Activated CD4-positive, alpha-beta T cell treated with anti-CD3 and anti-CD28 coated beads for 1 hour (primary cell): Measurements from ENCODE around the gene MRPL20.
"Not testable (repeated sequence)": the region's sequence is repeated elsewhere in the genome, so short reads cannot be mapped to it uniquely, and the experiment has no call there.

Source experiments
- DNase-seq: peaks from one replicate; pipeline ENCODE4 v3.0.0-alpha.2; 2020

MRPL20 gene

DNA sequence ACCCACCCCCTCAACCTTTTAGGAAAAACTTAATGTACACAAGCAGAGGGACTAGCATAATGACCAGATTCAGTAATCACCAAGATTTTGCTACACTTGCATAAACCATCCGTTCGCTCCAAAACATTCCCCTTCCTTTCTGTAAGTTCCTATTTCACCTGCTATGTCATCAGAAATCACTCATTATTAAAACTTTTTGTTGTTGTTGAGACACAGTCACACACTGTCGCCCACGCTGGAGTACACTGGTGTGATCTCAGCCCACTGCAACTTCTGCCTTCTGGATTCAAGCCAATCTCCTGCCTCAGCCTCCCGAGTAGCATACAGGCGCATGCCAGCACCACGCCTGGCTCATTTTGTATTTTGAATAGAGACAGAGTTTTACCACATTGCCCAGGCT is 3.4 kb downstream of the MRPL20 start:
- DNase-seq: no peak

DNA sequence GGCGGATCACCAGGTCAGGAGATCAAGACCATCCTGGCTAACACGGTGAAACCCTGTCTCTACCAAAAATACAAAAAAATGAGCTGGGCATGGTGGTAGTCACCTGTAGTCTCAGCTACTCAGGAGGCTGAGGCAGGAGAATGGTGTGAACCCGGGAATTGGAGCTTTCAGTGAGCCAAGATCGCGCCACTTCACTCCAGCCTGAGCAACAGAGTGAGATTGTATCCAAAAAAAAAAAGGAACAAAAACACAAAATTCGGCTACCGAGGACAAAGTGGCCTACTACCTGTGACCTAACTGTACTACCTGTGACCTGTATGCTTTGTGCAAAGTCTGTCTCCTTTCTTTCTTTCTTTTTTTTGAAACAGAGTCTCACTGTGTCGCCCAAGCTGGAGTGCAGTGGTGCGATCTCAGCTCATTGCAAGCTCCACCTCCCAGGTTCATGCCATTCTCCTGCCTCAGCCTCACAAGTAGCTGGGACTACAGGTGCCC is 4.1 kb downstream of the MRPL20 start:
- DNase-seq: not testable (repeated sequence)

DNA sequence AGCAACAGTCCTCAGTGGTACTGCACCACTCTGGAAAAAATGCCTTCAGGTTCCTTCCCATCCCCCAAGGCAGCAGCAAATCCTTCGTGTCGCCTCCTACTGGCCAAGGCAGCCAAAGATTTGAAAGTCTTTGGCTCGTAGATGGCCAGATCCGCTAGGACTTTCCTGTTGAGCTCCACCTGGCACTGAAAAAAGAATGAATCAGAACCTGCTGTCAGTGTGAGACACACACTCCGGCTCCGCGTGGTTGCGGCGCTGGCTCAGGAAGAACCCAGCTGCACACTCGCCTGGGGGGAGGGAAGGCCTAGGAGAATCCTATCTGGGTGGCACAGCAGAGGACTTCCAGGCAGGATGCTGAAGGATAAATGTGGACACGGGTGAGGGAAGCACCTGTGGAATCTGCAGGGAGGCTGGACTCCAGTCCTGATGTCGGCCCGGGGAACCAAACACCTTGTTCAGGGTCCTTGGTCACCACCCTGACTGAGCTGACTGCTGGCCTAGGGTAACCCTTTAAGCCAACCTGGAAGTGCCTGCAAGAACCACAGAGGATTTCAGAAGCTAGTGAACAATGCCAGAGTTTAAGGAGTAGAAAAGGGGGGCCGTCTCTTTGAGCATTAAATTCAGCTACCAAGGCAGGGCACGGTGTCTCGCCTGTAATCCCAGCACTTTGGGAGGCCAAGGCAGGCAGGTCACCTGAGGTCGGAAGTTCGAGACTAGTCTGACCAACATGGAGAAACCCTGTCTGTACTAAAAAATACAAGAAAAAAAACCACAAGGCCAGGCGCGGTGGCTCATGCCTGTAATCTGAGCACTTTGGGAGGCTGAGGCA is 4.8 kb downstream of the MRPL20 start:
- DNase-seq: no peak

DNA sequence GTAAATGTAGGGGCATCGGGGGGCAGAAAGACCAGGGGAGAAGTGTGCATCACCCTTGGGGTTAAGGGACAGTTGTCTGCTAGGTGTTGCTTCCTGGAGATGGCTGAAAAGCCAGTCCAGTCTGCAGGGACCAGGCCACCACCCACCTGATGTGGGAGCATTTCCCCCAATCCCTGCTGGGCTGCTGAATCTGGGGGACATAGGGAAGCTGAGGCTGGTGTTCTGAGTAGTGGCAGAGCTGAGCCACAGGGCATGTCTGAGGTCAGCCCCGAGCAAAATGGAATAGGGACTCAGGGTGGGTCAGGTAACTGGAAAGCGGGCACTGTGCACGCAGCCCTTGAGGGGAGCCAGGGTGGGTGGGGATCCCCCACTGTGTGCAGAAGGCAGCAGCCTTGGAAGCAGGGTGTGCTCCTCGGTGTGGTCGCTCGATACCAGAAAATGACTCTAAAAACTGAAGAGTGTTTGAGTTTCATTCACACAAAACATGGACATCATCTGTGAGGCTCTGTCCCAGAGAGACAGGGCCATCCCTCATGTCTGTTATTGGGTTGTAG is 5.6 kb downstream of the MRPL20 start:
- DNase-seq: no peak

DNA sequence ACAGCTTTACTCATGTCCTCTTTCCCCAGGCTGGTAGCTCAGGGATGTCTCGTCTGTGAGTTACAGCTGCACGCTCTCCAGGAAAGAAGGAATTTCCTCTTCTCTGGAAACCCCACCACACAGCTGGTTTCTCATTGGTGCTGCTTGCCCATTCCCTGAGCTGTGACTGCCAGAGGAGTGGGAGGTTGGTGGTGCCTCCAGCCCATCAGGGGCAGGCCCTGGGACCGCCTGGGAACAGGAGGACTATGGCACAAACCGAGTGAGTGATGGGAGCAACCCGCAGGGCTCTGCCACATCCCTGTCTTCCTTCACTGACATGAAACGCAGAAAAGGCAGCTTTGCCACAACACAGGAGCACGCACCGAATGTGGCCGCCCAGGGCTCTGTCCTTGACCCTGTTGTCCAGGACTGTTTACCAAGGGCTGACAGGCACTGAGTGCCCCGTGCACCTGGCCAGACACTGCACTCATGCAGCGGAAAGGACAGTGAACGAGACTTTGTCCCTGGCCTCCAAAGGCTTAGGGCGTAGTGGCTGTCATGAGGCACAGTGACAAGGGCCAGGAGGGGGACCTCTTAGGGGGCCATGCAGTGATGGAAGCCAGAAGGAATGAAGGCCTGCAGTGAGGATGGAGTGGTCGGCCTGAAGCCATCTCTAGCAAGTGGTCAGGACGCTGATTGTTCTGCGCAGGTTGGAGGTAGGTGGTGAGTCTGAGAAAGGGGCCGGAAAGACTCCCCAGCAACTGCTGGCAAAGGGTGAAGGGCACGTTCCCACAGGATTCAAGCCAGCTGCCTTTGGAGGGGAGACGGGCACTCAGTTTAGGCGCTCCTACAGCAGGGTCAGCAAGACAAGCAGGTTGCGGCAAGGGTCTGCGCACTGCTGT is 6.3 kb downstream of the MRPL20 start:
- DNase-seq: no peak

DNA sequence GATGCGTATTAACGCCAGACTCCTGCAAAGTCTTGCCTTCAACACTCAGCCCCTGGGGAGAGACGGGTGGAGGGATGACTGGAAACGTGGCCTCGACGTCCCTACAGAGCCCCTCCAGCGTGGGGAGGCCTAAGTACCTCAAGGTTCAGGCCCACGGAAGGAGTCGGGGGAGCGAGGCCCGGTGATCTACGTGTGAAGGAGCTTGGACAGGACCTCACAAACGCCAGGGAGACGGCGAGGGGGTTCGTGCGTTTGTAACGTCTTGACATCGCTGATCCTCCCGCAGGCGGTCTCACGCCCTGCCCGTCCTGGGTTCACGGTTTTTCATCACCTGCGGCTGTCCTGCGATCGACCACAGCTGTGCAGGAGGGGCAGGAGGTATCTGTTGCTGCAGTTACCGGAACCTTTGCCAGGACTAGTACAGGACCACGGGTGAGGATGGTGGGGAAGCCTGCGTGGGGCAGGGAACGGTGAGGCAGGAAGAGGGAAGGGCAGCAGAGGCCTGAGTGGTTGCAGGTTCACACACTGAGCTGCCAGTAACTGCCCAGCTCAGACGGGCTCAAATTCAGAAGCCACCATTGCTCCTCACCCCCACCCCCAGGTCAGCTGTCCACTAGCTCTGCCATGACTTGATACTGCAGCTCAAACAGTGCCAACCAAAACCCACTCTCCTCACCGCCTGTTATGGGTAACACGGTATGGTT is 7.1 kb downstream of the MRPL20 start:
- no peak for DNase-seq

DNA sequence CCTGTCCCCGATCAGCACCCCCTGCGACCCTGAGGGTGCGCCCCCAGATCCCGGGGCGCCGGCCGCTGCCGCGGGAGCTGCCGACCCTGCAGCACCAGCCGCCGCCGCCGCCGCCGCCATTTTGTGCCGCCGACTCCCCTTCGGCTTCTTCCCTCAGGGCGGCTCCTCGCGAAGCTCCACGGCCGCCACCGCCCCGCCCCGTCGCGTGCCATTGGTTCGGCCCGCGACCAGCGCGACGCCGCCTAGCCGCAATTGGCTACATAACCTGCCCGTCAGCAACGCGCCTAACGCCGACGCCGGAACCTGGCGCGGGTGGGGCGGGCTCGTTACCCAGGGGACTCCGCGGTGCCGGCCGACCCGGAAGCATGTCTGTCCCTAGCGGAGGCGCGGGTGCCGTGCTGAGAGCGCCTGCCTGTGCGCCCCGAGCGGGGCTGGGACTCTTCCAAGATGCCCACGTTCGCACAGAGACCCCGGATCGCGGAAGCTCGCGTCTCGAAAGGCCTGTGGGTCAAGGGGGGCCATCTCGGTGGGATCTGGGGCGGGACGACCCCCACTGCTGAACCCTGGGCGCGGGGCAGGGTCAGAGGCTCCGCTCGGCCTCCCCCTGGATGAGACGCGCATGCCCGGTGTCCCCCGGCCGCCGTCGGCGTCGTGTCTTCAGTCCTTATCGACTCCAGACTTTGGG is 7.8 kb downstream of the MRPL20 start, which contains the start of gene CCNL2:
Gene CCNL2, minus strand, starts transcription at position 149 of the 685 bp plus-strand sequence. Its CDS starts 29 bp downstream, at position 120.
- DNase-seq: peak; percentile 99

DNA sequence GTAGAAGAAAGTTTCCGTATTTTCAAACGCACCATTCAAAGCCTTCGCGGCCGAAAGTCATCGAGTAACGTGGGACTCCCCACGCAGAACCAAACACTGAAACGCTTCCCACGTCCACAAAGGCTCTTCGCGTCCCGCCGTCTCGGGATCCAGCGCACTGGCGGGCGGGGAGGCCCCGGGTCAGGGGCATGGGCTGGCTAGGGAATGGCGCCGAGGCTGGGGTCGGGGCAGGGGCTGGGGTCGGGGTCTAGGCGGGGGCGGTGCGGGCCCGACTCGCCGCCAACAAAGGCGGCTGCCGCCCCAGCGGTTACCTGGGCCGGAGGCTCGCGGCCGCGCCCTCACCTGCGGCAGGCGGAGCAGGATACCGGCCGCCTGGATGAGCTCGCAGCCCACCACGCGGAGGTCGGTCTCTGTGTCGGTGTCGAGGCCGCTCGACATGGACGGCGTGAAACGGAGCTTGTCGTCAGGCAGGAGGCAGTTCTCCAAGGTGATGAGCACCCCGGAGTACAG is 8.4 kb downstream of the MRPL20 start:
- no peak for DNase-seq

DNA sequence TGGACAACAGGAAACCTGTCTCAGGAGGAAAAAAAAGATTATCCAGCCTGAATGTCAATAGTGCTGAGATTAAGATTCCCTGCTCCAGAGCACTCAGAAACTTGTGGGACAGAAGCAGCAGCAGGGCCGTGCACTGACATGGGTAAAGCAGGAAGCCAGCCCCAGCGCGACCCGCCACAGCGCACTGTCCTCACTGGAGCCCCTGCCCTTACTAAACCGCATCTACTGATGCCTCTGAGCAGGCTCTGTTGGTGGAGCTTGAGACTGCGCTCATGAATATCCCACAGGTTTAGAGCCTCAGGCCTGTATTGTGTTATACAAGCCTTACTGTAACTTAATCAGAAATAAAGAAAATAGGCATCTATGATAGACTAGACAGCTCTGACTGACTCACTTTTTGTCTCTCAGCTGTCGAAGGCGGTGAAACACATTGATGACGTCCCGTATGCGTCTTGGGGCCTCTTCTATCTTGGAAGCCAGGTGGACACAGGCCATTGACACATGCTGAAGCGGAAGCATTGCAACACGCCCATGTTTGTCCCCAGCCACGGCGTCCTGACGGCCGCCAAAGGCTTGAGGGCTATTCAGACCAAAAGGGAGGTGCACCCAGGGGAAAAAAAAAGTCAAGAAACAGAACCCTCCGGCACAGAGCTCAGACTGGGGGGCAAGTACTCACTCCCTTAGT is 9.1 kb downstream of the MRPL20 start:
- DNase-seq: no peak

DNA sequence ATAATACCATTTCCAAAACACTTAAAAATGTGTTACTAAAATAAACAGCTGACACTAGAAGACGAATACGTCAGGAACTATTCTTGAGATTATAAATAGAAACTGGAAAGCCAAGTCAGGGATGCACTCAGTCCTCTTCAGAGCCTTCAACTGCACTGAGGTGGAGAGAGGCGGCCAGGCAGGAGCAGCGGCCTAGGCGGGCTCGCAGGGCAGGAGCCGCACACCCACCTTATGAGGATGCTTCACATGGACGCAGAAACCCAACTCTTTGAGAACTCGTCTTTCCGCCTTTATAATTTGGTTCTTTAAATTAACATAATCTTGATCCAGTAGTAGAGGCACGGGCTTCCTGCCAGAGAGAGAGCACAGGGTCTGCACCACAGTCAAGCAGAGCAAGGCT is 11.9 kb downstream of the MRPL20 start:
- DNase-seq: no peak

DNA sequence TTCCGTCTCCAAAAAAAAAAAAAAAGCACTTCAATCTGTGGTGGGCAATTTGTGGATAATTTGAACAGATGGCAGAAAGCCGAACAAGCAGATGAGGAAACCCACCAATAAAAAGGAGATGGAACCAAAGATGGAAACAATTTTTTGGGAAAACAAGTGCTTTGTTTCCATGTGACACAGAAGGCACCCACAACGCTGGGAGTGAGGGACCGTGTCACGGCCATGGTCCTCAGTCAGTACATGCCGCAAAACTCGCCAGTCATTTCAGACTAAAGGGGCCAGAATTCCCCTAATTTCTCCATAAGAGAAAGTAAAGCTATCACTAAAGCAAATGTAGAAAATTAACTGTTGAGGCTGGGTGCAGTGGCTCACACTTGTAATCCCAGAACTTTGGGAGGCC is 13.0 kb downstream of the MRPL20 start:
- DNase-seq: no peak

DNA sequence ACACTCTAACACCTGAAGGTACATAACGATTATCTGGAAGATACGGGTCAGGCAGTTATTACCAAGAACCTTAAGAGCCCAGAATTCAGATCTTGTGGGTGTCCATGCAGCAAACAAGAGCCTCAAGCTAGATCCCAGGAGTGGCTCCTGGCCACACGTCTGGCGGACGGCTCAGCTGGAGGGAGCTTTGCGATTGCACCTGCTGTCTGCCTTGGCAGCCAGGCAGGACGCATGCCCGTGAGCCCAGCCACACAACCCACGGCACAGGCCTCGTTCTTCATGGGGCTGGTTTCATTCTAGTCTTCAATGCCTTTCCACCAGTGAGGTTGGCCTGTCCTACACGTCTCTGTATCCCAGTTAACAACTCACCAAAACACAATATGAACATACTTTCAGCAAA is 13.7 kb downstream of the MRPL20 start:
- DNase-seq: no peak

DNA sequence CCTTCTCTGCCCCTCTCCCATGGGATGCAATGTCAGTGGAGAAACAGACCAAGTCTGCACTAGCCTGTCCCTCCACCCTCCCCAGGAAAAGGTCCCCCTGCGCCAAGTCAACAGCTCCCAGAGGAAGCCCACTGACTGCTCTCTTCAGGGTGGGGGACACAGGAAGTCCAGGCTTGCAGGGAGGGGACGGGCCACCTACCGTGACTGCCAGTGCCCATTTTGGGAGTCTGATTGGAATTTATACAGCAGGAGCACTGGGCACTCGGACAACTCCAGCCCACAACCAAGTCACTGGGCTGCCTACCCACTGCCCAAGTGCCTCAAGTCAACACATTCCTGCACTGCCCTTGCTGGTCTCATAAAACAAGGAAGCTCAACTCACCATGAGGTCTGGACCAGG is 14.1 kb downstream of the MRPL20 start:
- DNase-seq: no peak

DNA sequence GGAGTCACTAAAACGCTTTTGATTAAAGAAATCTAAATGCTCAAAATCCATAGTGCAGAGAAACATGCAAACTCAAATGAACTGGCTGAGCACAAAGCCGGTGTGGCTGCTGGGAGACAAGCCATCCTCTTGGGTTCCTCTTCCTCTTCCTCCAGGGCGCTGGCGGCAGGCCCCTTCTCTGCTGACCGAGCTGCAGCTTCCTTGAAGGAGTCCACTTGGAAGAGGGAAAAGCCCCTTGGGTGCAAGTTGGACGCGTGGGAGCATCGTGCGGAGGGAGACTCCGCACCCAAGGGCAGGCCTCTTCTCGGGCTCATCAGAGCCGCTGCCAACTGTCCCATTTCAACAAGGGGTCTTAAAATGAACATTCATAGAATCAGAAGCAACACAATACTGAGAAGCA is 15.9 kb downstream of the MRPL20 start:
- no peak for DNase-seq

DNA sequence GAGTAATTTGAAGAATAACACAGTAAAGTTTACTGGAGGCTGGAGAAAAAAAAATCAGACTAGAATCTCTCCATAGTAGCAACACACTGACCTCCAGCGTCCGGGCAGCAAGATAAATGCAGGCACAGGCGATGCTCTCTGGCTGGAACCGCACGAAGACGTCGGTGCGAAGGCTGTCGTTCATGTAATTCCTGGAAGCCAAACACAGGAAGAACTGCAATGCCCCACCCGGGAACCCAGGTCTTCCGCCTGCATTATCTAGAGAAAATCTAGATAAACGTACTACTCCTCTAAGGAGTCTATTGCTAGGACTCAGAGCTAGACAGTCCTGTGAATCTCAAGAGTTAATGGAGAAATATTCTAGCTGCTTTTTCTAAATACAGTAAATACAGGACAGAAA is 16.4 kb downstream of the MRPL20 start:
- no peak for DNase-seq

DNA sequence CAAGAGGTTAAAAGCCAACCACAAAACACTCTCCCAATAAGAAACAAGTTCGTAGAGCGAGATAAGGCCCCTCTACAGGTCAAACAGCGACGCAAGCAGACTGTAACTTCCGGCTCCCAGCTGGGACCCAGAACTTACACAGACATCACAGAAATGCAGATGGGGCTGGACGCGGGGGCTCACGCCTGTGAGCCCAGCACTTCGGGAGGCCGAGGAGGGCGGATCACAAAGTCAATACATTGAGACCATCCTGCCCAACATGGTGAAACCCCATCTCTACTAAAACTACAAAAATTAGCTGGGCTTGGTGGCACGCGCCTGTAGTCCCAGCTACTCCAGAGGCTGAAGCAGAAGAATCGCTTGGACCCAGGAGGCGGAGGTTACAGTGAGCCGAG is 19.0 kb downstream of the MRPL20 start:
- no peak for DNase-seq

DNA sequence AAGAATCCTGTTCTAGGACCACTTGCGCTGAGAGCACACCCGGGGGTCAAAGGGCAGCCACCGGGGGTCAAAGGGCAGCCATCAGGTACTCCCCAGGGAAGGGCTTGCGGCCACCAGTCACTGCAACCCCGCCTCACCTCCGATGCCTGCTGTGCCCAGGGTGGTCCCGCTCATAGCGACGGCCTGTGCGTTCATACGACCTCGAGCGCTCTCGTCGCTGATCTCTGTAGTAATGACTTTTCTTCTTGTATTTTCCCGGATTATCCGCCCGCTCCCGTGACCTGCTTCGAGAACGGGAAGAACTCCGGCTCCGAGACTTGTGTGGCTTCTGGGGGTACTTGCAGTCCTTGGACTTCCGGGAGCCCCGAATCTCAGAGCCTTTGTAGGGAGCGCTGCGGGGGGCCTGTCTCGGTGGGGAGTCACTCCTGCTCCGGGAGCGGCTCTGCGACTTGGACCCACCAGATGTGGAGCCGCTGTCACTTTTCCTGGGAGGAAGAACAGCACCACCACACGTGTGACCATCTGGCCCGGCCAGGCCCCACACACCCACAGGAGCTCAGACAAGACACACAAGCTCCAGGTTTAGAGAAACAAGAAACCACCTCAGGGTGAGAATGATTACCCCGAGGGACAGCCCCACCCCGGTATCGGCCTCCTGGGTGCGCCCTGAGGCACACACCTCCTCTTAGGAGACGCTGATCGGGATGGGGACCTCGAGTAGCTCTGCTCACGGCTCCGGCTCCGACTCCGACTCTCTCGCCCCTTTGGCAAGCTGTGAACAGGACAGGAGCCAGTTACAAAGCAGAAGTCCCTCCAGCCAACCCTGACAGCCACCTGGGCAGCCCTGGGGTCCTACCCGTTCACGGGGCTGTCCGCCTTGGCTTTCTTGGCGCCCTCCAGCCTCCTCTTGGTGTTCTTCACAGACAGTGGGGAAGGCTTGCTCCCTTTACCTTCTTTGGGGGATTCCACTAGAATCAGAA is 19.7 kb downstream of the MRPL20 start:
- no peak for DNase-seq

DNA sequence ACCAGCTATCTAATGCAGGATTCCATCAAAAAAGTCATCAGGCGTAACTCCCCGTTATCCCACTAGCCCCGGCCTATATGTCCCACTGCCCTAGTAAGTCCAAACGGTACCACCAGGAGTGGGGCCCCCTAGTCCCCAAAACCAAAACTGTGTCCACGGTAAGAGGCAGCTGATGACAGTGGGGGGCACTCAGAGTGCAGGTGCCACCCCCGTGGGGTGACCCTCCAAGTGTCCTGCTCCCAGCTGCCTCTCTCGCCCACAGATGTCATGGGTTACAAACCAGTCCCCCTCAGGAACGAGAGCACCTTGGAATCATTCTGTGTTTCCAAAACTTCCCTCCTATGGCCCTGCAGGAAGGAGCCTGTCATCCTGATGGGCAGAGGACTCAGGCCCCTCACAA is 21.2 kb downstream of the MRPL20 start:
- no peak for DNase-seq

DNA sequence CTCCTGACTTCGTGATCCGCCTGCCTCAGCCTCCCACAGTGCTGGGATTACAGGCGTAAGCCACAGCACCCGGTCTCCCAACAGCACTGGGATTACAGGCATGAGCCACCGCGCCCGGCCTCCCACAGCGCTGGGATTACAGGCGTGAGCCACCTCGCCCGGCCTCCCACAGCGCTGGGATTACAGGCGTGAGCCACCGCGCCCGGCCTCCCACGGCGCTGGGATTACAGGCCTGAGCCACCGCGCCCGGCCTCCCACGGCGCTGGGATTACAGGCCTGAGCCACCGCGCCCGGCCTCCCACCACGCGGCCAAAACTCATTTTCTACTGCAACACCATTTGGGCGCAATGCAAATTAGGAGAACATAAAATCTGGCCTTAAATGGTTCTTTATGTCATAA is 21.8 kb downstream of the MRPL20 start:
- not testable (repeated sequence) for DNase-seq

DNA sequence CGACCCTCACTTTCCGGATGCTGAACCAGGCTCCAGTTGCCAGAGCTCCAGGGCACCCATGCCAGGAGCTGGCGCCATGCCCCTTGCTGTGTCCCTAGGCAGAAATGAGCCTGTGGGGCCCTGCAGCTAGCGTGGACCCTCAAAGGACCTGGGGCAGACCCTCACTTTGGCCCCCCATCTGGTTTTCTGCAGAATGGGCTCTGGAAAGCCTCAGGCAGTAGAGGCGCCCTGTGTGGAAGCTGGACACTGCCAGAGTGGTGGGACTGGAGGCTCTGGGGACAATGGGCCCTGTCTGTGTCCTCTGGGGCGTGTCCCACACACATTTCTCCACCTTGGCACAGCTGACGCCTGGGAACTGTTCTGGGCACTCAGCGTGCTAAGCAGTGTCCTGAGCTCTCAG is 25.8 kb downstream of the MRPL20 start:
- DNase-seq: no peak
